ENCODE results near the gene PPM1L.

The PPM1L gene

GRCh38 chr3:161104561-161105551 is 348.8 kb downstream of the PPM1L start, which contains the start of gene B3GALNT1:
Gene B3GALNT1 (minus strand): TSS chr3:161105349. CDS start chr3:161086754, 18,595 bp downstream.
- peak; percentile 36 for DNase-seq

- DNase-seq, result no peak
Measured at GRCh38 chr3:161107311-161107710, 351.3 kb downstream of the PPM1L start.

GRCh38 chr3:161108840-161109239 is 352.8 kb downstream of the PPM1L start:
- no peak for DNase-seq

GRCh38 chr3:161117646-161118045 is 361.6 kb downstream of the PPM1L start:
- no peak for DNase-seq

GRCh38 chr3:161126495-161126894 is 370.5 kb downstream of the PPM1L start:
- no peak for DNase-seq

All from activated CD4-positive, alpha-beta T cell treated with anti-CD3 and anti-CD28 coated beads for 48 hours (primary cell).